Lower leg skin (tissue), 4 donors: ENCODE data around the gene SH3BP5. TPM values are rescaled to one million over a fixed set of nuclear protein-coding genes. Genes with fewer than 3 reads are reported as not detected.

Experiments used
- DNase-seq, 2 donors: peaks; one replicate each; pipeline ENCODE4 v3.0.0-alpha.2; 2019; ENCODE audit warnings: low spot score in 2 of 2
- H3K4me3 ChIP-seq: fragments of 200-600 bp; sonication (generic); 2 replicates; pipeline ENCODE4 v1.5.1; 2017; ENCODE audit warnings: mild to moderate bottlenecking, low read depth; ENCODE audit not compliant: poor library complexity, severe bottlenecking
- POLR2A ChIP-seq, 2 donors: fragments of 450-650 bp; IDR thresholded peaks; one replicate each; pipeline ENCODE4 v1.6.1; 2016 to 2017; ENCODE audit warnings: antibody characterized with exemption in 2 of 2, mild to moderate bottlenecking in 1 of 2, moderate library complexity in 1 of 2
- WGBS, 2 donors: methylation state at CpG; one replicate each; pipeline ENCODE4 v1.1.5; 2018; 5-methylcytosine and 5-hydroxymethylcytosine counted together
- intact Hi-C: fragments of 100-400 bp; cut with DNase I; formaldehyde crosslinking; loops from one replicate; pipeline ENCODE4 v1.15.0; 2023; ENCODE audit warnings: low total_unique reads
- total RNA-seq, 4 donors: library from RNA; depleted of rRNA; stranded (reverse); fragments of >200 nt; gene quantifications; one replicate each; pipeline ENCODE4 v1.1.0, GENCODE V29; 2016
- TF ChIP-seq, protein P1 (sequence below), 3 donors: fragments of 450-650 bp; IDR thresholded peaks; one replicate each; pipeline ENCODE4 v1.5.1; 2016; ENCODE audit warnings: antibody characterized with exemption in 3 of 3, mild to moderate bottlenecking in 3 of 3, moderate library complexity in 2 of 3

Gene SH3BP5
- total RNA-seq: 10 to 100 TPM; 10.7 to 30.3 (median 18.5) TPM

- H3K4me3 ChIP-seq: peak within 1 kb of the TSS; percentile 93
- 14 to 20% methylated on average over 28 to 49 of the region's 66 CpGs for WGBS, 2 donors
- peak in 1 of 2 donors; percentile 30 for TF ChIP-seq POLR2A (IDR thresholded peaks at IDR 0.05)
- TF ChIP-seq, protein P1, sequence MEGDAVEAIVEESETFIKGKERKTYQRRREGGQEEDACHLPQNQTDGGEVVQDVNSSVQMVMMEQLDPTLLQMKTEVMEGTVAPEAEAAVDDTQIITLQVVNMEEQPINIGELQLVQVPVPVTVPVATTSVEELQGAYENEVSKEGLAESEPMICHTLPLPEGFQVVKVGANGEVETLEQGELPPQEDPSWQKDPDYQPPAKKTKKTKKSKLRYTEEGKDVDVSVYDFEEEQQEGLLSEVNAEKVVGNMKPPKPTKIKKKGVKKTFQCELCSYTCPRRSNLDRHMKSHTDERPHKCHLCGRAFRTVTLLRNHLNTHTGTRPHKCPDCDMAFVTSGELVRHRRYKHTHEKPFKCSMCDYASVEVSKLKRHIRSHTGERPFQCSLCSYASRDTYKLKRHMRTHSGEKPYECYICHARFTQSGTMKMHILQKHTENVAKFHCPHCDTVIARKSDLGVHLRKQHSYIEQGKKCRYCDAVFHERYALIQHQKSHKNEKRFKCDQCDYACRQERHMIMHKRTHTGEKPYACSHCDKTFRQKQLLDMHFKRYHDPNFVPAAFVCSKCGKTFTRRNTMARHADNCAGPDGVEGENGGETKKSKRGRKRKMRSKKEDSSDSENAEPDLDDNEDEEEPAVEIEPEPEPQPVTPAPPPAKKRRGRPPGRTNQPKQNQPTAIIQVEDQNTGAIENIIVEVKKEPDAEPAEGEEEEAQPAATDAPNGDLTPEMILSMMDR (IDR thresholded peaks at IDR 0.05): no peak
- DNase-seq: peak; percentile 55 to 95
- intact Hi-C loops: loop anchor here (5.0 kb wide), 1 partner anchor 65 kb away; no protein-coding TSS in a partner anchor
These were observed at the start of gene SH3BP5 for GRCh38 chr3:15332405-15333098. TSS of gene SH3BP5 (minus strand) at chr3:15332586. CDS start at chr3:15332408, 178 bp downstream.

DNA sequence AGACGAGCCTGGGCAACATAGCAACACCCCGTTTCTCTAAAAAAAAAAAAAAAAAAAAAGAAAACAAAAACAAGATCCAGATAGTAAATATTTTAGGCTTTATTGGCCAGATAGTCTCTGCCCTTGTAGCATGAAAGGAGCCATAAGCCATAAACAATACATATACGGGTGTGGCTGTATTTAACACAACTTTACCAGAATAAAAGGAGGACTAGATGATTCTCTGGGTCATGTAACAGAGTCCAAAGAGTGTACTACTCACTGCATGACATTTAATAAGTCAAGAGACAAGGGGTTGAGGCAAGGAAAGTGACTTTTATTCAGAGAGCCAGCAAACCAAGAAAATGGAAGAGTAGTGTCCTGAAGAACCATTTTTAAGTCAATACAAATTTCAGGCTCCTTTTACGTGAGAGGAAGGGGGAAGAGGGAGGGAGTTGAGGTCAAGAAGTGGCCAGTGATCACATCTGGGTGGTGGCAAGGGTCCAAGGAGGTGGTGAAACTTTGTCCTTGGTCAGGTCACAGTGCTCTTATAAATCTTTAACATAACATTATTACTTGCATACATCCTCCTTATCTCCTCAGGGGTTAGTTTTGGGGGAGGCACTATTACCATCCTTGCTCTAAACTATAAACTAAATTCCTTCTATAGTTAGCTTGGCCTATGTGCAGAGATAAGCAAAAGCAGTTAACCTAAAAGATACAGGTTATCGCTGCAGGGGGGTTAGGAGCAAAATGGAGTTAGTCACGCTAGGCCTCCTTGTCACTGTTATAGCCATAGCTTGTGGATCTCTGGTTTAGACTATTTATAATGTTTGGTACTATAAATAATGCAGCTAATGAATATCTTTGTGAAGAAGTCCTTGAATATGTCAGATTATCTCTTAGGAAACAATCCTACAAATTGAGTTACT lies 48.8 kb upstream of the SH3BP5 start:
- intact Hi-C loops: no loop called here
- WGBS, 2 donors: 70 to 73% methylated on average over 6 of the region's 6 CpGs
- no peak for TF ChIP-seq POLR2A (IDR thresholded peaks at IDR 0.05)
- TF ChIP-seq, protein P1 (IDR thresholded peaks at IDR 0.05): no peak
- H3K4me3 ChIP-seq: no peak overlapping the region
- peak in 1 of 2 donors; percentile 77 for DNase-seq

DNA sequence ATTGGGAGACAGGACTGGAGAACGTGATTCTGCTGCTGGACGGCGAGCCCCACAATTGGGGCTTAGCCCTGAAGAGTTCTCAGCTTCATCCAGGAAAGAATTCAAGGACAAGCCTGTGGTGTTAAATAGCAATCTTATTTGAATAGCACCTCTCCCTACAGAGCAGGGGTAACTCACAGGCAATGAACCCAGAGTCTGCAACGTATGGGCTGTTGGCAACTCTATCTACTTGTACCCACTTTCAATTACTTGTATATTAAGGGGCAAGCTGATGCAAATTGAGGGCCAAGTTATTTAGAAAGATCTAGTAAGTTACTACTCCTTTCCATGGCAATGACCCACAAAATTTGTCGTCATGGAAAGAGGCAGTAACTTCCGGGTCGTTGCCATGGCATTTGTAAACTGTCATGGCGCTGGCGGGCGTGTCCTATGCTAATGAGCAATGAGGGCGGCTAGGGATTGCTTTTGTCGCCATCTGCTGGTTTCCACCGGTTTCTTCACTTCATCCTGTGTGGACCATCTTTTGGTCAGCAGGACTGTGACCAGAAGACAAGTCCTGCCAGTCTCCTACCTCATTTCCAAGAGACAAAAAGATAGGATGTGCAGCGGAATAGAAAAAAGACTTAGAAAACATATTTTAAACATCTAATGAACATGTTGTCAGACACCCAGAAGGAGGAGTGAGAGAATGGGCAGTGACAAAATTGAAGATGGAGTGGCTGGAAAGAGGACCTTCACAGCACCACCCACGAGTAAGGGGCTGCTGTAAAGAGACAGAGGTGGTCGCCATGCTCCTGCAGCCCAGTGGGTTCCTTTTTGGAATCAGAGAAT lies 45.8 kb upstream of the SH3BP5 start:
- no peak overlapping the region for H3K4me3 ChIP-seq
- intact Hi-C loops: loop anchor here (5.0 kb wide), 1 partner anchor 111 kb away; no protein-coding TSS in a partner anchor
- WGBS, 2 donors: 27 to 28% methylated on average over 16 of the region's 16 CpGs
- DNase-seq: peak; percentile 93 to 98
- TF ChIP-seq, protein P1 (IDR thresholded peaks at IDR 0.05): peak in 1 of 3 donors; percentile 76
- no peak for TF ChIP-seq POLR2A (IDR thresholded peaks at IDR 0.05)

- TF ChIP-seq, protein P1 (IDR thresholded peaks at IDR 0.05): no peak
- TF ChIP-seq POLR2A (IDR thresholded peaks at IDR 0.05): no peak
- WGBS, 2 donors: 95% methylated on average over 22 of the region's 22 CpGs
- no peak overlapping the region for H3K4me3 ChIP-seq
- peak in 1 of 2 donors; percentile 61 for DNase-seq
- intact Hi-C loops: loop anchor here (5.0 kb wide), 1 partner anchor 108 kb away; no protein-coding TSS in a partner anchor
These were observed 43.1 kb upstream of the SH3BP5 start for GRCh38 chr3:15375461-15376000.

DNA sequence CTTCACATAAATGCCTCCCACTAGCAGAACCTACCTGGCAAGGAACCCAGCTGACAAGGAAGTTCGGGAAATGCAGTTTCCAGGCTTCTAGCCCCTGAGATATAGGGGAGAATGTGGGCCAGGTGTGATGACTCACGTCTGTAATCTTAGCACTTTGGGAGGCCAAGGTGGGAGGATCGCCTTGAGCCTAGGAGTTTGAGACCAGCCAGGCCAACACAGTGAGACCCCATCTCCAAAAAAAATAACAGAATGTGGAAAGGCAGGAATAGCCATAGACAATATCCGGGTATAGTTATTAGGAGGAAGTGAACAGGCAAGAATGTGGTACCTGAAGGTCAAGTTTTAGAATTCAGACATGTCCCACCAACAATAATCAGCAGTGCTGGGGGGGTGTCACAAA lies 40.5 kb upstream of the SH3BP5 start:
- H3K4me3 ChIP-seq: no peak overlapping the region
- DNase-seq: peak in 1 of 2 donors; percentile 23
- WGBS, 2 donors: 88 to 95% methylated on average over 4 of the region's 4 CpGs
- intact Hi-C loops: no loop called here
- TF ChIP-seq POLR2A (IDR thresholded peaks at IDR 0.05): no peak
- TF ChIP-seq, protein P1 (IDR thresholded peaks at IDR 0.05): no peak
